H1 (cell line): ENCODE data around the gene CTSV. TPM values are rescaled to one million over a fixed set of nuclear protein-coding genes. Genes with fewer than 3 reads are reported as not detected.
A peak's percentile ranks its signal among the peaks of the same experiment; 100 is the strongest.
"Not testable (repeated sequence)": the region's sequence is repeated elsewhere in the genome, so short reads cannot be mapped to it uniquely, and the experiment has no call there.

Source experiments
- CTCF ChIA-PET: fragments of 300-600 bp; sonication (Branson Sonifier 250); formaldehyde crosslinking; loops from one replicate; lab custom pipeline; 2021; ENCODE audit not compliant: partially characterized antibody; lab: Charles Lee
- POLR2A ChIA-PET: fragments of 300-600 bp; sonication (Branson Sonifier 250); formaldehyde crosslinking; loops from one replicate; lab custom pipeline; 2021; ENCODE audit warnings: inconsistent platforms; ENCODE audit not compliant: partially characterized antibody; lab: Charles Lee
- DNase-seq, 2 experiments: peaks; one replicate each; pipeline versions ENCODE4 v3.0.0 to v3.0.0-alpha.2; 2010 to 2022; ENCODE audit warnings: low spot score in 2 of 2, low read depth in 1 of 2, mixed read lengths in 1 of 2
- FAIRE-seq: peaks from 2 replicates; lab custom pipeline; 2011; peaks lifted over from hg19 to GRCh38; lab: Jason Lieb, UNC
- H2AFZ ChIP-seq: 2 replicates; pipeline ENCODE4 v1.8.1; 2012; ENCODE audit warnings: low read length, inconsistent platforms
- H2AK5ac ChIP-seq: 2 replicates; pipeline ENCODE4 v1.6.1; 2013; ENCODE audit warnings: low read depth, low read length
- H2BK120ac ChIP-seq: replicated peaks from 2 replicates; pipeline ENCODE3; 2013; ENCODE audit warnings: low read depth, low read length, inconsistent platforms
- H2BK12ac ChIP-seq: 2 replicates; pipeline ENCODE4 v1.6.1; 2013; ENCODE audit warnings: low read depth, low read length
- H2BK15ac ChIP-seq: 2 replicates; pipeline ENCODE4 v1.6.1; 2013; ENCODE audit warnings: low read length
- H2BK20ac ChIP-seq: 2 replicates; pipeline ENCODE4 v1.6.1; 2013; ENCODE audit warnings: low read length
- H2BK5ac ChIP-seq: 2 replicates; pipeline ENCODE4 v1.6.1; 2013; ENCODE audit warnings: low read depth, low read length
- H3K14ac ChIP-seq: 2 replicates; pipeline ENCODE4 v1.6.1; 2013; ENCODE audit warnings: inconsistent platforms; ENCODE audit not compliant: insufficient read length
- H3K18ac ChIP-seq: 2 replicates; pipeline ENCODE4 v1.6.1; 2013; ENCODE audit warnings: low read length; ENCODE audit errors: extremely low read depth
- H3K23ac ChIP-seq: 2 replicates; pipeline ENCODE4 v1.6.1; 2013; ENCODE audit warnings: inconsistent platforms; ENCODE audit not compliant: insufficient read length
- H3K23me2 ChIP-seq: 2 replicates; pipeline ENCODE4 v1.6.1; 2013; ENCODE audit warnings: low read depth, low read length
- H3K27ac ChIP-seq: 2 replicates; pipeline ENCODE4 v1.6.1; 2011; ENCODE audit warnings: low read depth, low read length, inconsistent platforms
- H3K27me3 ChIP-seq, 4 experiments: replicated peaks in 1 of 4; 1 replicate in 1 of 4; 2 replicates in 3 of 4; pipeline versions ENCODE4 v1.6.1 to v1.8.1; 2011 to 2013; ENCODE audit warnings: low read length in 3 of 4, mild to moderate bottlenecking in 3 of 4, inconsistent platforms in 2 of 4, mixed read lengths in 2 of 4, moderate library complexity in 1 of 4; ENCODE audit not compliant: control insufficient read depth in 3 of 4, insufficient read depth in 3 of 4; ENCODE audit errors: extremely low read depth in 1 of 4
- H3K36me3 ChIP-seq, 4 experiments: 2 replicates each; pipeline versions ENCODE4 v1.6.1 to v1.8.1; 2011 to 2013; ENCODE audit warnings: mild to moderate bottlenecking in 4 of 4, low read length in 3 of 4, moderate library complexity in 2 of 4, control low read depth in 1 of 4, inconsistent platforms in 1 of 4; ENCODE audit not compliant: insufficient read depth in 4 of 4, control insufficient read depth in 2 of 4
- H3K4ac ChIP-seq: replicated peaks from 2 replicates; pipeline ENCODE3; 2013; ENCODE audit warnings: low read length, low read depth, mixed read lengths, inconsistent platforms; ENCODE audit not compliant: insufficient read length
- H3K4me1 ChIP-seq, 4 experiments: replicated peaks in 1 of 4; 1 replicate in 1 of 4; 2 replicates in 3 of 4; pipeline versions ENCODE4 v1.6.1 to v1.8.1; 2011 to 2013; ENCODE audit warnings: low read length in 3 of 4, inconsistent platforms in 2 of 4, mixed read lengths in 1 of 4; ENCODE audit not compliant: insufficient read depth in 4 of 4, control insufficient read depth in 3 of 4
- H3K4me2 ChIP-seq, 2 experiments: 2 replicates each; pipeline versions ENCODE4 v1.6.1 to v1.8.1; 2011 to 2013; ENCODE audit warnings: low read depth in 2 of 2, low read length in 2 of 2, control low read depth in 1 of 2, inconsistent platforms in 1 of 2, mild to moderate bottlenecking in 1 of 2; ENCODE audit not compliant: insufficient read depth in 1 of 2
- H3K4me3 ChIP-seq, 4 experiments: fragments of 200-600, 300-600 bp in 1 of 4; sonication (generic), shearing (Covaris generic), sonication (Bioruptor Twin) in 1 of 4; 2 replicates each; pipeline versions ENCODE4 v1.5.1 to v1.8.1; 2011 to 2016; ENCODE audit warnings: low read length in 4 of 4, low read depth in 3 of 4, control low read depth in 2 of 4, inconsistent platforms in 2 of 4, mild to moderate bottlenecking in 2 of 4, mixed read lengths in 1 of 4, moderate library complexity in 1 of 4; ENCODE audit not compliant: insufficient read depth in 2 of 4; ENCODE audit errors: extremely low read depth in 1 of 4
- H3K56ac ChIP-seq: replicated peaks from 2 replicates; pipeline ENCODE3; 2013; ENCODE audit warnings: low read depth, mild to moderate bottlenecking, mixed read lengths, low read length, inconsistent platforms; ENCODE audit not compliant: insufficient read length
- H3K79me1 ChIP-seq: 2 replicates; pipeline ENCODE4 v1.6.1; 2013; ENCODE audit warnings: low read depth, low read length, control low read depth
- H3K79me2 ChIP-seq, 2 experiments: 2 replicates each; pipeline versions ENCODE4 v1.6.1 to v1.8.1; 2012 to 2013; ENCODE audit warnings: low read length in 2 of 2, mild to moderate bottlenecking in 2 of 2, inconsistent platforms in 1 of 2; ENCODE audit not compliant: insufficient read depth in 2 of 2, control insufficient read depth in 1 of 2
- H3K9ac ChIP-seq, 4 experiments: replicated peaks in 1 of 4; 1 replicate in 1 of 4; 2 replicates in 3 of 4; pipeline versions ENCODE4 v1.6.1 to v1.8.1; 2011 to 2013; ENCODE audit warnings: low read depth in 3 of 4, low read length in 3 of 4, control low read depth in 2 of 4, mild to moderate bottlenecking in 2 of 4, moderate library complexity in 2 of 4, inconsistent platforms in 1 of 4; ENCODE audit errors: extremely low read depth in 1 of 4
- H3K9me3 ChIP-seq, 2 experiments: 2 replicates each; pipeline versions ENCODE4 v1.6.1 to v1.8.1; 2012 to 2013; ENCODE audit warnings: mild to moderate bottlenecking in 2 of 2, moderate library complexity in 2 of 2, control low read depth in 1 of 2, inconsistent platforms in 1 of 2, low read depth in 1 of 2, low read length in 1 of 2, mixed read lengths in 1 of 2; ENCODE audit not compliant: insufficient read depth in 2 of 2
- H4K20me1 ChIP-seq, 2 experiments: replicated peaks in 1 of 2; 2 replicates each; pipeline versions ENCODE3 to v1.8.1; 2011 to 2013; ENCODE audit warnings: inconsistent platforms in 2 of 2, low read length in 2 of 2, mild to moderate bottlenecking in 1 of 2; ENCODE audit not compliant: insufficient read depth in 2 of 2, control insufficient read depth in 1 of 2
- H4K5ac ChIP-seq: 2 replicates; pipeline ENCODE4 v1.6.1; 2013; ENCODE audit warnings: low read length, low read depth, mixed read lengths, inconsistent platforms; ENCODE audit not compliant: insufficient read length
- H4K8ac ChIP-seq: 2 replicates; pipeline ENCODE4 v1.8.0; 2013; ENCODE audit warnings: mild to moderate bottlenecking, moderate library complexity, low read length, inconsistent platforms; ENCODE audit not compliant: insufficient read depth; ENCODE audit errors: extremely low read depth
- H4K91ac ChIP-seq: replicated peaks from 2 replicates; pipeline ENCODE3; 2013; ENCODE audit warnings: low read length, mixed read lengths, inconsistent platforms; ENCODE audit not compliant: insufficient read length
- SIN3A ChIP-seq, 2 experiments: IDR thresholded peaks in 1 of 2; conservative IDR thresholded peaks in 1 of 2; 2 replicates each; pipeline ENCODE4 v1.6.1; 2011 to 2012; ENCODE audit warnings: low read length in 2 of 2, improper control_type of control experiment in 1 of 2, low read depth in 1 of 2, mild to moderate bottlenecking in 1 of 2
- WGBS, 2 experiments: shearing (Covaris generic) in 1 of 2; methylation state at CpG; one replicate each; pipeline versions ENCODE4 v1.1.6 to v1.1.7; 2013 to 2015; ENCODE audit warnings: low lambda C conversion rate in 2 of 2, mixed read lengths in 2 of 2, inconsistent platforms in 1 of 2, low coverage in 1 of 2, missing lambda C conversion rate in 1 of 2; ENCODE audit not compliant: insufficient replicate concordance in 2 of 2, insufficient coverage in 1 of 2, insufficient read length in 1 of 2; ENCODE audit errors: extremely low coverage in 1 of 2, missing lambda C conversion rate in 1 of 2; 5-methylcytosine and 5-hydroxymethylcytosine counted together
- polyA plus RNA-seq, 7 experiments: library from polyadenylated mRNA; depleted of rRNA in 3 of 7; stranded (reverse) in 5 of 7; unstranded in 2 of 7; fragments of >200 nt in 5 of 7; fragments of 200-250 nt in 2 of 7; gene quantifications; 1 replicate in 5 of 7; 2 replicates in 1 of 7; 4 replicates in 1 of 7; pipeline versions ENCODE4 v1.2.1 to v1.2.3, GENCODE V29; 2011 to 2013; ENCODE audit warnings: missing spikeins in 2 of 7, mixed read lengths in 2 of 7
- total RNA-seq: library from RNA; stranded (reverse); fragmentation: NEBNext Ultra II Directional; extraction: Animal tissue kit (Norgen Biotek cat#: 25700); gene quantifications from 2 replicates; pipeline ENCODE4 v1.2.1, GENCODE V29; 2021

Gene CTSV
- total and polyA plus RNA-seq, 2 of the 8 experiments (the other 6 are each of a cell fraction or from before 2014, with no cell fraction given) = 91.0 to 114 TPM

- TF ChIP-seq SIN3A (conservative IDR thresholded peaks at IDR 0.05 in 1 of 2, IDR thresholded peaks at IDR 0.05 in 1 of 2; ENCODE audit: low read depth in 1 of 2, low read length in 2 of 2) = 0 out of 4 replicates have a peak, but pooled peaks of 1 of the 2 experiments have one; percentile 40
Observed at GRCh38 chr9:97013151-97014132, 25.5 kb downstream of the CTSV start (continued).

- POLR2A ChIA-PET, H4K20me1 ChIP-seq, H3K14ac ChIP-seq, H3K23me2 ChIP-seq, H2BK120ac ChIP-seq, H4K5ac ChIP-seq, H2BK5ac ChIP-seq, H3K23ac ChIP-seq, H4K91ac ChIP-seq, H3K79me1 ChIP-seq, H4K8ac ChIP-seq, H2BK12ac ChIP-seq, H3K27ac ChIP-seq, H2BK15ac ChIP-seq, H3K4me1 ChIP-seq, H3K56ac ChIP-seq, FAIRE-seq, DNase-seq, CTCF ChIA-PET, H2BK20ac ChIP-seq, H3K9me3 ChIP-seq, H2AK5ac ChIP-seq, H3K27me3 ChIP-seq, H3K36me3 ChIP-seq, H3K4ac ChIP-seq, H3K18ac ChIP-seq, H2AFZ ChIP-seq: not testable (repeated sequence)
- Histone ChIP-seq H3K9ac (peak overlapping the region in 1 of 4 experiments; percentile 31; a peak in 2 of 7 replicates), H3K79me2 (peaks cover 0 to 36% of the 10 kb centered on the region in 2 experiments; a peak in 2 of 4 replicates), H3K4me3 (peak overlapping the region; percentile 52 to 65 (median 55)), H3K4me2 (peak overlapping the region; percentile 68 to 77)
- WGBS, 2 experiments = 4% methylated on average over 7 of the region's 18 CpGs; no CpG with 5 or more reads in 1 of the 2 experiments
Observed at GRCh38 chr9:97012617-97013016, 26.3 kb downstream of the CTSV start.
